ENCODE data around the gene TMEM154.

Gene TMEM154

GRCh38 chr4:152660526-152660925 is 19.3 kb downstream of the TMEM154 start:
- H3K4me3 ChIP-seq (ENCODE audit: low read depth, low read length), result no peak overlapping the region
- no peaks in the 10 kb centered on the region for H3K4me1 ChIP-seq (ENCODE audit: control insufficient read depth, insufficient read depth, low read length)
- no peaks in the 10 kb centered on the region for H3K9me3 ChIP-seq (ENCODE audit: control insufficient read depth, insufficient read depth, low read length)

GRCh38 chr4:152659806-152660205 is 20.0 kb downstream of the TMEM154 start:
- H3K4me3 ChIP-seq (ENCODE audit: low read depth, low read length), result no peak overlapping the region

More at GRCh38 chr4:152660526-152660925, 19.3 kb downstream of the TMEM154 start:
- H3K36me3 ChIP-seq (ENCODE audit: control insufficient read depth, insufficient read depth, low read length), result no peaks in the 10 kb centered on the region
- no peaks in the 10 kb centered on the region for H3K27me3 ChIP-seq (ENCODE audit: control insufficient read depth, insufficient read depth, low read length)
- H3K9ac ChIP-seq (ENCODE audit: low read depth, low read length), result no peak overlapping the region

GRCh38 chr4:152657657-152658056 is 22.1 kb downstream of the TMEM154 start:
- Histone ChIP-seq H3K36me3 (ENCODE audit: control insufficient read depth, insufficient read depth, low read length) (no peaks in the 10 kb centered on the region), H3K4me1 (ENCODE audit: control insufficient read depth, insufficient read depth, low read length) (no peaks in the 10 kb centered on the region), H3K27me3 (ENCODE audit: control insufficient read depth, insufficient read depth, low read length) (no peaks in the 10 kb centered on the region), H3K9me3 (ENCODE audit: control insufficient read depth, insufficient read depth, low read length) (no peaks in the 10 kb centered on the region), H3K9ac (ENCODE audit: low read depth, low read length) (no peak overlapping the region), H3K4me3 (ENCODE audit: low read depth, low read length) (no peak overlapping the region)

More at GRCh38 chr4:152659806-152660205, 20.0 kb downstream of the TMEM154 start:
- no peaks in the 10 kb centered on the region for H3K9me3 ChIP-seq (ENCODE audit: control insufficient read depth, insufficient read depth, low read length)
- H3K36me3 ChIP-seq (ENCODE audit: control insufficient read depth, insufficient read depth, low read length), result no peaks in the 10 kb centered on the region
- no peaks in the 10 kb centered on the region for H3K4me1 ChIP-seq (ENCODE audit: control insufficient read depth, insufficient read depth, low read length)
- no peaks in the 10 kb centered on the region for H3K27me3 ChIP-seq (ENCODE audit: control insufficient read depth, insufficient read depth, low read length)
- no peak overlapping the region for H3K9ac ChIP-seq (ENCODE audit: low read depth, low read length)

- Histone ChIP-seq H3K4me1 (ENCODE audit: control insufficient read depth, insufficient read depth, low read length) (no peaks in the 10 kb centered on the region), H3K36me3 (ENCODE audit: control insufficient read depth, insufficient read depth, low read length) (no peaks in the 10 kb centered on the region), H3K9me3 (ENCODE audit: control insufficient read depth, insufficient read depth, low read length) (no peaks in the 10 kb centered on the region), H3K27me3 (ENCODE audit: control insufficient read depth, insufficient read depth, low read length) (no peaks in the 10 kb centered on the region), H3K9ac (ENCODE audit: low read depth, low read length) (no peak overlapping the region), H3K4me3 (ENCODE audit: low read depth, low read length) (no peak overlapping the region)
These were observed 24.3 kb downstream of the TMEM154 start for GRCh38 chr4:152655272-152656129.

- no peaks in the 10 kb centered on the region for H3K9me3 ChIP-seq (ENCODE audit: control insufficient read depth, insufficient read depth, low read length)
- H3K4me1 ChIP-seq (ENCODE audit: control insufficient read depth, insufficient read depth, low read length), result no peaks in the 10 kb centered on the region
- H3K27me3 ChIP-seq (ENCODE audit: control insufficient read depth, insufficient read depth, low read length), result no peaks in the 10 kb centered on the region
- no peak overlapping the region for H3K4me3 ChIP-seq (ENCODE audit: low read depth, low read length)
- no peaks in the 10 kb centered on the region for H3K36me3 ChIP-seq (ENCODE audit: control insufficient read depth, insufficient read depth, low read length)
- H3K9ac ChIP-seq (ENCODE audit: low read depth, low read length), result no peak overlapping the region
These were observed 27.7 kb downstream of the TMEM154 start for GRCh38 chr4:152652102-152652501.

- H3K27me3 ChIP-seq (ENCODE audit: control insufficient read depth, insufficient read depth, low read length), result no peaks in the 10 kb centered on the region
- no peaks in the 10 kb centered on the region for H3K9me3 ChIP-seq (ENCODE audit: control insufficient read depth, insufficient read depth, low read length)
- no peaks in the 10 kb centered on the region for H3K36me3 ChIP-seq (ENCODE audit: control insufficient read depth, insufficient read depth, low read length)
- H3K9ac ChIP-seq (ENCODE audit: low read depth, low read length), result no peak overlapping the region
- H3K4me3 ChIP-seq (ENCODE audit: low read depth, low read length), result no peak overlapping the region
- H3K4me1 ChIP-seq (ENCODE audit: control insufficient read depth, insufficient read depth, low read length), result no peaks in the 10 kb centered on the region
These were observed 28.2 kb downstream of the TMEM154 start for GRCh38 chr4:152651473-152652060.

GRCh38 chr4:152646221-152646620 is 33.6 kb downstream of the TMEM154 start:
- no peaks in the 10 kb centered on the region for H3K36me3 ChIP-seq (ENCODE audit: control insufficient read depth, insufficient read depth, low read length)
- no peaks in the 10 kb centered on the region for H3K27me3 ChIP-seq (ENCODE audit: control insufficient read depth, insufficient read depth, low read length)
- H3K4me3 ChIP-seq (ENCODE audit: low read depth, low read length), result no peak overlapping the region
- no peaks in the 10 kb centered on the region for H3K9me3 ChIP-seq (ENCODE audit: control insufficient read depth, insufficient read depth, low read length)
- peaks cover 5% of the 10 kb centered on the region for H3K4me1 ChIP-seq (ENCODE audit: control insufficient read depth, insufficient read depth, low read length)
- H3K9ac ChIP-seq (ENCODE audit: low read depth, low read length), result no peak overlapping the region

GRCh38 chr4:152644130-152644529 is 35.7 kb downstream of the TMEM154 start:
- Histone ChIP-seq H3K4me3 (ENCODE audit: low read depth, low read length) (no peak overlapping the region), H3K9me3 (ENCODE audit: control insufficient read depth, insufficient read depth, low read length) (no peaks in the 10 kb centered on the region), H3K27me3 (ENCODE audit: control insufficient read depth, insufficient read depth, low read length) (no peaks in the 10 kb centered on the region), H3K9ac (ENCODE audit: low read depth, low read length) (no peak overlapping the region), H3K36me3 (ENCODE audit: control insufficient read depth, insufficient read depth, low read length) (no peaks in the 10 kb centered on the region), H3K4me1 (ENCODE audit: control insufficient read depth, insufficient read depth, low read length) (peaks cover 5% of the 10 kb centered on the region)

GRCh38 chr4:152643153-152644035 is 36.4 kb downstream of the TMEM154 start:
- H3K9ac ChIP-seq (ENCODE audit: low read depth, low read length), result no peak overlapping the region
- no peaks in the 10 kb centered on the region for H3K27me3 ChIP-seq (ENCODE audit: control insufficient read depth, insufficient read depth, low read length)
- no peak overlapping the region for H3K4me3 ChIP-seq (ENCODE audit: low read depth, low read length)
- no peaks in the 10 kb centered on the region for H3K9me3 ChIP-seq (ENCODE audit: control insufficient read depth, insufficient read depth, low read length)
- H3K36me3 ChIP-seq (ENCODE audit: control insufficient read depth, insufficient read depth, low read length), result no peaks in the 10 kb centered on the region
- peaks cover 5% of the 10 kb centered on the region for H3K4me1 ChIP-seq (ENCODE audit: control insufficient read depth, insufficient read depth, low read length)

GRCh38 chr4:152640058-152640921 is 39.5 kb downstream of the TMEM154 start:
- H3K27me3 ChIP-seq (ENCODE audit: control insufficient read depth, insufficient read depth, low read length), result no peaks in the 10 kb centered on the region
- H3K4me1 ChIP-seq (ENCODE audit: control insufficient read depth, insufficient read depth, low read length), result peaks cover 5% of the 10 kb centered on the region
- no peak overlapping the region for H3K4me3 ChIP-seq (ENCODE audit: low read depth, low read length)
- no peaks in the 10 kb centered on the region for H3K9me3 ChIP-seq (ENCODE audit: control insufficient read depth, insufficient read depth, low read length)
- H3K36me3 ChIP-seq (ENCODE audit: control insufficient read depth, insufficient read depth, low read length), result no peaks in the 10 kb centered on the region
- H3K9ac ChIP-seq (ENCODE audit: low read depth, low read length), result no peak overlapping the region

GRCh38 chr4:152635851-152636250 is 43.9 kb downstream of the TMEM154 start:
- Histone ChIP-seq H3K9me3 (ENCODE audit: control insufficient read depth, insufficient read depth, low read length) (no peaks in the 10 kb centered on the region), H3K9ac (ENCODE audit: low read depth, low read length) (no peak overlapping the region), H3K4me3 (ENCODE audit: low read depth, low read length) (no peak overlapping the region), H3K27me3 (ENCODE audit: control insufficient read depth, insufficient read depth, low read length) (no peaks in the 10 kb centered on the region), H3K4me1 (ENCODE audit: control insufficient read depth, insufficient read depth, low read length) (peaks cover 3% of the 10 kb centered on the region), H3K36me3 (ENCODE audit: control insufficient read depth, insufficient read depth, low read length) (no peaks in the 10 kb centered on the region)
